ENCODE measurements around the gene ANKS1A. TPM values are rescaled to one million over a fixed set of nuclear protein-coding genes. Genes with fewer than 3 reads are reported as not detected.

The ANKS1A gene
- polyA plus RNA-seq, 1 of the 3 experiments (the other 2 are of a cell fraction), result 7.6 TPM

DNA sequence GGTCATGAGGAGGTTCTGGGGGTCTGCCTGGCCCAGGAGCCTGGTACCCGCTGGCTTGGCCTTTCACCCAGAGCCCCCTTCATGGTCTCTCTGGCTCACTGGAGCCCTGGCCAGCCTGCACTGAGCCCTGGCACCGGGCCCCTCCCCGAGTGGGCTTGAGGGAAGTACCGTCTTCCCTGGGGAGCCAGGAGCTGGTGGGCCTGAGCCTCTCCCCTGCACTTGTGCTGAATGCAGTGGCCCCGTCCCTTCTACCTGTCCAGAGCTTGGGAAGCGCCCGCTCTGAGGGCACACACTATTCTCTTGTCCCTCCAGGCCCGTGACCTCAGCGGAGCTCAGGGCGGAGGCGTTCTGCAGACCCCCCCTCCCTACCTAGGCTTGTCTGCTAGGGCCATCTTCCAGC is 189.8 kb downstream of the ANKS1A start:
- peaks cover 0 to 32% of the 10 kb centered on the region in 2 experiments for H3K36me3 ChIP-seq (replicated peaks in 1 of 2; ENCODE audit: control insufficient read depth in 1 of 2, insufficient read depth in 2 of 2, low read length in 1 of 2)

DNA sequence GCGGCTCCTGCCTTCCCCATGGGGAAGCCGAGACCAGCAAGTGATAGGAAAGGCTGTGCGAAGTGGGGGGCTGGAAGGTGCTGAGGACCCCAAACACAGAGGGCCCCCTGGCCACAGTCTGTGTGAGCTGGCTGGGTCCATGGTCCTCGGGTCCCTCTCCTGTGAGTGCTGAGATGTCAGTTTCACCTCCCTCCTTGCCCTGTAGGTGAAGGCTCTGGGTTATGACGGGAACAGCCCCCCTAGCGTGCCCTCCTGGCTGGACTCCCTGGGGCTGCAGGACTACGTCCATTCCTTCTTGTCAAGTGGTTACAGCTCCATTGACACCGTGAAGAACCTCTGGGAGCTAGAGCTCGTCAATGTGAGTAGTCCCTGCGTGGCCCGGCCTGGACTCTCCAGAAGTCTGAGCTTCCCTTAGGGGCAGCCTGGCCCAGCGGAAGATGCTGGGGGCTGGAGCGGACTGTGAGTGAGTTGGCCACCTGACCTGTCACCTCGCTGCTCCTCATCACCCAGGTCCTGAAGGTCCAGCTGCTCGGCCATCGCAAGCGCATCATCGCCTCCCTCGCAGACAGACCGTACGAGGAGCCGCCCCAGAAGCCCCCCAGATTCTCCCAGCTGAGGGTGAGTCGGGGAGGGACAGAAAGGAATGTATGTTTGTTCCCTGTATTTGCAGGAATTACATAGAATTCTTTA is 190.4 kb downstream of the ANKS1A start:
- 86% methylated on average over 8 of the region's 23 CpGs for WGBS (ENCODE audit: low lambda C conversion rate)
- H3K9me2 ChIP-seq, result no peaks in the 10 kb centered on the region
- H3K4me1 ChIP-seq (ENCODE audit: control insufficient read depth in 1 of 2, insufficient read depth in 2 of 2, low read depth in 1 of 2, low read length in 1 of 2), result no peaks in the 10 kb centered on the region
- CTCF ChIA-PET, result interaction anchor here (0.7 to 1.3 kb wide), 2 partner anchors 61 to 67 kb away, joined by 3 to 4 read pairs; no protein-coding TSS in a partner anchor
- no peaks in the 10 kb centered on the region for H3F3A ChIP-seq (replicated peaks; ENCODE audit: insufficient read depth)
- POLR2A ChIA-PET, result no interaction called here
- H3K79me2 ChIP-seq (ENCODE audit: insufficient read depth), result no peaks in the 10 kb centered on the region
- H3K9ac ChIP-seq, result no peak overlapping the region
- no peak overlapping the region for H3K4me3 ChIP-seq (ENCODE audit: low read depth in 2 of 2, low read length in 1 of 2)
- no peaks in the 10 kb centered on the region for H3K9me3 ChIP-seq
- no peak for DNase-seq
- H3K27ac ChIP-seq (ENCODE audit: low read depth in 2 of 2, low read length in 1 of 2), result no peak overlapping the region
- H3K4me2 ChIP-seq, result no peak overlapping the region
- H2AFZ ChIP-seq (ENCODE audit: low read depth), result no peak overlapping the region
- no peaks in the 10 kb centered on the region for H4K20me1 ChIP-seq (ENCODE audit: insufficient read depth)
- no peaks in the 10 kb centered on the region for H3K27me3 ChIP-seq (ENCODE audit: insufficient read depth)
- peaks cover 0 to 32% of the 10 kb centered on the region in 2 experiments for H3K36me3 ChIP-seq (replicated peaks in 1 of 2; ENCODE audit: control insufficient read depth in 1 of 2, insufficient read depth in 2 of 2, low read length in 1 of 2)
- TF ChIP-seq, protein P1, sequence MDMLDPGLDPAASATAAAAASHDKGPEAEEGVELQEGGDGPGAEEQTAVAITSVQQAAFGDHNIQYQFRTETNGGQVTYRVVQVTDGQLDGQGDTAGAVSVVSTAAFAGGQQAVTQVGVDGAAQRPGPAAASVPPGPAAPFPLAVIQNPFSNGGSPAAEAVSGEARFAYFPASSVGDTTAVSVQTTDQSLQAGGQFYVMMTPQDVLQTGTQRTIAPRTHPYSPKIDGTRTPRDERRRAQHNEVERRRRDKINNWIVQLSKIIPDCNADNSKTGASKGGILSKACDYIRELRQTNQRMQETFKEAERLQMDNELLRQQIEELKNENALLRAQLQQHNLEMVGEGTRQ (IDR thresholded peaks at IDR 0.05; ENCODE audit: borderline replicate concordance, low read depth, low read length), result no peak
- TF ChIP-seq TAF1 (IDR thresholded peaks at IDR 0.05; ENCODE audit: borderline replicate concordance, low read depth, low read length), result no peak
- TF ChIP-seq, protein P2, sequence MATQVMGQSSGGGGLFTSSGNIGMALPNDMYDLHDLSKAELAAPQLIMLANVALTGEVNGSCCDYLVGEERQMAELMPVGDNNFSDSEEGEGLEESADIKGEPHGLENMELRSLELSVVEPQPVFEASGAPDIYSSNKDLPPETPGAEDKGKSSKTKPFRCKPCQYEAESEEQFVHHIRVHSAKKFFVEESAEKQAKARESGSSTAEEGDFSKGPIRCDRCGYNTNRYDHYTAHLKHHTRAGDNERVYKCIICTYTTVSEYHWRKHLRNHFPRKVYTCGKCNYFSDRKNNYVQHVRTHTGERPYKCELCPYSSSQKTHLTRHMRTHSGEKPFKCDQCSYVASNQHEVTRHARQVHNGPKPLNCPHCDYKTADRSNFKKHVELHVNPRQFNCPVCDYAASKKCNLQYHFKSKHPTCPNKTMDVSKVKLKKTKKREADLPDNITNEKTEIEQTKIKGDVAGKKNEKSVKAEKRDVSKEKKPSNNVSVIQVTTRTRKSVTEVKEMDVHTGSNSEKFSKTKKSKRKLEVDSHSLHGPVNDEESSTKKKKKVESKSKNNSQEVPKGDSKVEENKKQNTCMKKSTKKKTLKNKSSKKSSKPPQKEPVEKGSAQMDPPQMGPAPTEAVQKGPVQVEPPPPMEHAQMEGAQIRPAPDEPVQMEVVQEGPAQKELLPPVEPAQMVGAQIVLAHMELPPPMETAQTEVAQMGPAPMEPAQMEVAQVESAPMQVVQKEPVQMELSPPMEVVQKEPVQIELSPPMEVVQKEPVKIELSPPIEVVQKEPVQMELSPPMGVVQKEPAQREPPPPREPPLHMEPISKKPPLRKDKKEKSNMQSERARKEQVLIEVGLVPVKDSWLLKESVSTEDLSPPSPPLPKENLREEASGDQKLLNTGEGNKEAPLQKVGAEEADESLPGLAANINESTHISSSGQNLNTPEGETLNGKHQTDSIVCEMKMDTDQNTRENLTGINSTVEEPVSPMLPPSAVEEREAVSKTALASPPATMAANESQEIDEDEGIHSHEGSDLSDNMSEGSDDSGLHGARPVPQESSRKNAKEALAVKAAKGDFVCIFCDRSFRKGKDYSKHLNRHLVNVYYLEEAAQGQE (IDR thresholded peaks at IDR 0.05; ENCODE audit: low read depth, low read length), result no peak
- TF ChIP-seq, protein P3, sequence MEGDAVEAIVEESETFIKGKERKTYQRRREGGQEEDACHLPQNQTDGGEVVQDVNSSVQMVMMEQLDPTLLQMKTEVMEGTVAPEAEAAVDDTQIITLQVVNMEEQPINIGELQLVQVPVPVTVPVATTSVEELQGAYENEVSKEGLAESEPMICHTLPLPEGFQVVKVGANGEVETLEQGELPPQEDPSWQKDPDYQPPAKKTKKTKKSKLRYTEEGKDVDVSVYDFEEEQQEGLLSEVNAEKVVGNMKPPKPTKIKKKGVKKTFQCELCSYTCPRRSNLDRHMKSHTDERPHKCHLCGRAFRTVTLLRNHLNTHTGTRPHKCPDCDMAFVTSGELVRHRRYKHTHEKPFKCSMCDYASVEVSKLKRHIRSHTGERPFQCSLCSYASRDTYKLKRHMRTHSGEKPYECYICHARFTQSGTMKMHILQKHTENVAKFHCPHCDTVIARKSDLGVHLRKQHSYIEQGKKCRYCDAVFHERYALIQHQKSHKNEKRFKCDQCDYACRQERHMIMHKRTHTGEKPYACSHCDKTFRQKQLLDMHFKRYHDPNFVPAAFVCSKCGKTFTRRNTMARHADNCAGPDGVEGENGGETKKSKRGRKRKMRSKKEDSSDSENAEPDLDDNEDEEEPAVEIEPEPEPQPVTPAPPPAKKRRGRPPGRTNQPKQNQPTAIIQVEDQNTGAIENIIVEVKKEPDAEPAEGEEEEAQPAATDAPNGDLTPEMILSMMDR (IDR thresholded peaks at IDR 0.05), result no peak
- TF ChIP-seq, protein P4, sequence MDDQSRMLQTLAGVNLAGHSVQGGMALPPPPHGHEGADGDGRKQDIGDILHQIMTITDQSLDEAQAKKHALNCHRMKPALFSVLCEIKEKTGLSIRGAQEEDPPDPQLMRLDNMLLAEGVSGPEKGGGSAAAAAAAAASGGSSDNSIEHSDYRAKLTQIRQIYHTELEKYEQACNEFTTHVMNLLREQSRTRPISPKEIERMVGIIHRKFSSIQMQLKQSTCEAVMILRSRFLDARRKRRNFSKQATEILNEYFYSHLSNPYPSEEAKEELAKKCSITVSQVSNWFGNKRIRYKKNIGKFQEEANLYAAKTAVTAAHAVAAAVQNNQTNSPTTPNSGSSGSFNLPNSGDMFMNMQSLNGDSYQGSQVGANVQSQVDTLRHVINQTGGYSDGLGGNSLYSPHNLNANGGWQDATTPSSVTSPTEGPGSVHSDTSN (IDR thresholded peaks at IDR 0.05), result no peak
- TF ChIP-seq SIN3A (IDR thresholded peaks at IDR 0.05; ENCODE audit: borderline replicate concordance, low read depth, low read length), result no peak
- TF ChIP-seq GATA2 (CRISPR knock-in tag; IDR thresholded peaks at IDR 0.05), result no peak
- TF ChIP-seq GABPA (IDR thresholded peaks at IDR 0.05; ENCODE audit: low read depth), result no peak
- TF ChIP-seq MEF2A (IDR thresholded peaks at IDR 0.05; ENCODE audit: borderline replicate concordance, low read depth), result no peak
- TF ChIP-seq FOXM1 (IDR thresholded peaks at IDR 0.05; ENCODE audit: low read depth), result no peak
- TF ChIP-seq JUND (IDR thresholded peaks at IDR 0.05), result no peak
- TF ChIP-seq, protein P5, sequence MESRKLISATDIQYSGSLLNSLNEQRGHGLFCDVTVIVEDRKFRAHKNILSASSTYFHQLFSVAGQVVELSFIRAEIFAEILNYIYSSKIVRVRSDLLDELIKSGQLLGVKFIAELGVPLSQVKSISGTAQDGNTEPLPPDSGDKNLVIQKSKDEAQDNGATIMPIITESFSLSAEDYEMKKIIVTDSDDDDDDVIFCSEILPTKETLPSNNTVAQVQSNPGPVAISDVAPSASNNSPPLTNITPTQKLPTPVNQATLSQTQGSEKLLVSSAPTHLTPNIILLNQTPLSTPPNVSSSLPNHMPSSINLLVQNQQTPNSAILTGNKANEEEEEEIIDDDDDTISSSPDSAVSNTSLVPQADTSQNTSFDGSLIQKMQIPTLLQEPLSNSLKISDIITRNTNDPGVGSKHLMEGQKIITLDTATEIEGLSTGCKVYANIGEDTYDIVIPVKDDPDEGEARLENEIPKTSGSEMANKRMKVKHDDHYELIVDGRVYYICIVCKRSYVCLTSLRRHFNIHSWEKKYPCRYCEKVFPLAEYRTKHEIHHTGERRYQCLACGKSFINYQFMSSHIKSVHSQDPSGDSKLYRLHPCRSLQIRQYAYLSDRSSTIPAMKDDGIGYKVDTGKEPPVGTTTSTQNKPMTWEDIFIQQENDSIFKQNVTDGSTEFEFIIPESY (IDR thresholded peaks at IDR 0.05; ENCODE audit: borderline replicate concordance, low read depth), result no peak
- no peak for TF ChIP-seq YY1 (IDR thresholded peaks at IDR 0.05; ENCODE audit: low read depth)
- TF ChIP-seq RAD21 (IDR thresholded peaks at IDR 0.05; ENCODE audit: low read length), result no peak
- TF ChIP-seq TEAD4 (IDR thresholded peaks at IDR 0.05; ENCODE audit: borderline replicate concordance, insufficient read depth), result no peak
- no peak for TF ChIP-seq CHD2 (IDR thresholded peaks at IDR 0.05; ENCODE audit: low read length, partially characterized antibody)

More for the DNA sequence above, 189.8 kb downstream of the ANKS1A start:
- TF ChIP-seq TCF12 (IDR thresholded peaks at IDR 0.05) (no peak), FOXJ3 (CRISPR knock-in tag; IDR thresholded peaks at IDR 0.05) (no peak), CHD2 (IDR thresholded peaks at IDR 0.05; ENCODE audit: low read length, partially characterized antibody) (no peak), FOXM1 (IDR thresholded peaks at IDR 0.05; ENCODE audit: low read depth) (no peak), TEAD4 (IDR thresholded peaks at IDR 0.05; ENCODE audit: borderline replicate concordance, insufficient read depth) (no peak)
- DNase-seq, result no peak
- no peak overlapping the region for H3K9ac ChIP-seq
- no peaks in the 10 kb centered on the region for H3K4me1 ChIP-seq (ENCODE audit: control insufficient read depth in 1 of 2, insufficient read depth in 2 of 2, low read depth in 1 of 2, low read length in 1 of 2)
- CTCF ChIA-PET, result interaction anchor here (0.7 to 1.3 kb wide), 2 partner anchors 61 to 68 kb away, joined by 3 to 4 read pairs; no protein-coding TSS in a partner anchor
- H3K4me3 ChIP-seq (ENCODE audit: low read depth in 2 of 2, low read length in 1 of 2), result no peak overlapping the region
- POLR2A ChIA-PET, result no interaction called here
- WGBS (ENCODE audit: low lambda C conversion rate), result 98% methylated on average over 7 of the region's 11 CpGs
- H3K9me2 ChIP-seq, result no peaks in the 10 kb centered on the region
- H2AFZ ChIP-seq (ENCODE audit: low read depth), result no peak overlapping the region
- no peak overlapping the region for H3K27ac ChIP-seq (ENCODE audit: low read depth in 2 of 2, low read length in 1 of 2)
- H3K79me2 ChIP-seq (ENCODE audit: insufficient read depth), result no peaks in the 10 kb centered on the region
- no peaks in the 10 kb centered on the region for H3F3A ChIP-seq (replicated peaks; ENCODE audit: insufficient read depth)
- H3K9me3 ChIP-seq, result no peaks in the 10 kb centered on the region
- no peak overlapping the region for H3K4me2 ChIP-seq
- no peaks in the 10 kb centered on the region for H4K20me1 ChIP-seq (ENCODE audit: insufficient read depth)
- no peaks in the 10 kb centered on the region for H3K27me3 ChIP-seq (ENCODE audit: insufficient read depth)
